ENCODE results near the gene RAB10. TPM values are rescaled to one million over a fixed set of nuclear protein-coding genes. Genes with fewer than 3 reads are reported as not detected.

Gene RAB10
- total RNA-seq, 1 experiment from 2014 or later, result 167 TPM

GRCh38 chr2:26024260-26024659 lies 9.6 kb upstream of the RAB10 start:
- intact Hi-C loops (cut with micrococcal nuclease), result no loop called here
- no peaks in the 10 kb centered on the region for H3K4me1 ChIP-seq (ENCODE audit: control insufficient read depth in 1 of 2, insufficient read depth in 2 of 2, low read length in 2 of 2)
- no peaks in the 10 kb centered on the region for H3K9me2 ChIP-seq (ENCODE audit: insufficient read depth)
- BruUV-seq (replicated peaks), result no TSS peak
- H3K36me3 ChIP-seq (ENCODE audit: control insufficient read depth in 1 of 2, insufficient read depth in 2 of 2, low read length in 2 of 2), result no peaks in the 10 kb centered on the region
- H3K4me2 ChIP-seq (ENCODE audit: low read length), result no peak overlapping the region
- no peak overlapping the region for H3K27ac ChIP-seq (ENCODE audit: low read depth, low read length)
- POLR2A ChIA-PET, result interaction anchor here (0.6 kb wide), 1 partner anchor 9 kb away, joined by 4 read pairs; no protein-coding TSS in a partner anchor
- H3K9ac ChIP-seq (ENCODE audit: low read length), result no peak overlapping the region
- DNase-seq (ENCODE audit: low read depth, low spot score) (no peak), ATAC-seq (no peak)
- H3K27me3 ChIP-seq (ENCODE audit: insufficient read depth, low read length), result no peaks in the 10 kb centered on the region
- no peak overlapping the region for H2AFZ ChIP-seq (ENCODE audit: low read depth, low read length, poor library complexity, severe bottlenecking)
- RAD21 ChIA-PET (ENCODE audit: low non-redundant PET in 1 of 2, low total read pairs in 2 of 2, uncharacterized antibody in 2 of 2, unreplicated experiment in 2 of 2), result no interaction called here
- no peaks in the 10 kb centered on the region for H3K79me2 ChIP-seq (ENCODE audit: insufficient read depth, low read length)
- TF ChIP-seq ZFX (IDR thresholded peaks at IDR 0.05), result no peak
- TF ChIP-seq SIN3A (IDR thresholded peaks at IDR 0.05; ENCODE audit: low read depth), result no peak
- no peaks in the 10 kb centered on the region for H4K20me1 ChIP-seq (ENCODE audit: insufficient read depth)
- no peaks in the 10 kb centered on the region for H3K9me3 ChIP-seq (ENCODE audit: control insufficient read depth in 1 of 2, insufficient read depth in 1 of 2, low read depth in 1 of 2, low read length in 2 of 2)
- CTCF ChIA-PET, result no interaction called here
- H3K4me3 ChIP-seq (replicated peaks in 1 of 2; ENCODE audit: low read depth in 1 of 2, low read length in 2 of 2), result no peak overlapping the region

- ChIA-PET RAD21 (ENCODE audit: low non-redundant PET in 1 of 2, low total read pairs in 2 of 2, uncharacterized antibody in 2 of 2, unreplicated experiment in 2 of 2) (no interaction called here), POLR2A (interaction anchor here (1.4 kb wide), 1 partner anchor 8 kb away, joined by 4 read pairs; the partner anchor contains the start of gene RAB10), CTCF (no interaction called here)
- intact Hi-C loops (cut with micrococcal nuclease), result no loop called here
- no peaks in the 10 kb centered on the region for H3K27me3 ChIP-seq (ENCODE audit: insufficient read depth, low read length)
- BruUV-seq (replicated peaks), result no TSS peak
- H2AFZ ChIP-seq (ENCODE audit: low read depth, low read length, poor library complexity, severe bottlenecking), result no peak overlapping the region
- no peaks in the 10 kb centered on the region for H3K9me3 ChIP-seq (ENCODE audit: control insufficient read depth in 1 of 2, insufficient read depth in 1 of 2, low read depth in 1 of 2, low read length in 2 of 2)
- no peak overlapping the region for H3K27ac ChIP-seq (ENCODE audit: low read depth, low read length)
- H3K4me2 ChIP-seq (ENCODE audit: low read length), result no peak overlapping the region
- H4K20me1 ChIP-seq (ENCODE audit: insufficient read depth), result no peaks in the 10 kb centered on the region
- H3K4me1 ChIP-seq (ENCODE audit: control insufficient read depth in 1 of 2, insufficient read depth in 2 of 2, low read length in 2 of 2), result no peaks in the 10 kb centered on the region
- H3K9me2 ChIP-seq (ENCODE audit: insufficient read depth), result no peaks in the 10 kb centered on the region
- ATAC-seq (no peak), DNase-seq (ENCODE audit: low read depth, low spot score) (no peak)
- no peaks in the 10 kb centered on the region for H3K79me2 ChIP-seq (ENCODE audit: insufficient read depth, low read length)
- no peak overlapping the region for H3K9ac ChIP-seq (ENCODE audit: low read length)
- H3K36me3 ChIP-seq (ENCODE audit: control insufficient read depth in 1 of 2, insufficient read depth in 2 of 2, low read length in 2 of 2), result no peaks in the 10 kb centered on the region
- TF ChIP-seq JUND (IDR thresholded peaks at IDR 0.05) (no peak), ZBTB33 (IDR thresholded peaks at IDR 0.05; ENCODE audit: extremely low read depth, insufficient replicate concordance, low read length) (no peak), REST (IDR thresholded peaks at IDR 0.05; ENCODE audit: low read depth) (no peak), ZFX (IDR thresholded peaks at IDR 0.05) (no peak), YY1 (IDR thresholded peaks at IDR 0.05; ENCODE audit: extremely low read depth, insufficient replicate concordance, low read depth, low read length) (no peak), FOSL1 (IDR thresholded peaks at IDR 0.05; ENCODE audit: low read depth) (no peak), ZNF274 (IDR thresholded peaks at IDR 0.05; ENCODE audit: low read depth, low read length) (no peak), SP1 (IDR thresholded peaks at IDR 0.05; ENCODE audit: low read depth) (no peak), SIN3A (IDR thresholded peaks at IDR 0.05; ENCODE audit: low read depth) (no peak), MAX (IDR thresholded peaks at IDR 0.05) (no peak), TCF7L2 (IDR thresholded peaks at IDR 0.05; ENCODE audit: borderline replicate concordance, extremely low read depth, insufficient read depth, insufficient read length) (no peak)
- H3K4me3 ChIP-seq (replicated peaks in 1 of 2; ENCODE audit: low read depth in 1 of 2, low read length in 2 of 2), result no peak overlapping the region
Observed at GRCh38 chr2:26025509-26025908, 8.4 kb upstream of the RAB10 start.

Measured in HCT116 (cell line).